SU-DHL-6 (cell line): ENCODE results near the gene AATK.

Experiments
- EZH2phosphoT487 ChIP-seq: fragments of 200-600 bp; sonication (generic), shearing (Covaris generic); conservative IDR thresholded peaks from 2 replicates; pipeline ENCODE4 v1.6.1; 2018; ENCODE audit warnings: mild to moderate bottlenecking, antibody characterized with exemption, low read length, moderate library complexity, mixed read lengths
- TF ChIP-seq, protein P1 (sequence below): fragments of 200-600 bp; sonication (generic); IDR thresholded peaks from one replicate; pipeline ENCODE4 v1.5.1; 2017; ENCODE audit warnings: antibody characterized with exemption, mild to moderate bottlenecking, low read length, moderate library complexity; ENCODE audit not compliant: insufficient read depth, poor library complexity, severe bottlenecking

DNA sequence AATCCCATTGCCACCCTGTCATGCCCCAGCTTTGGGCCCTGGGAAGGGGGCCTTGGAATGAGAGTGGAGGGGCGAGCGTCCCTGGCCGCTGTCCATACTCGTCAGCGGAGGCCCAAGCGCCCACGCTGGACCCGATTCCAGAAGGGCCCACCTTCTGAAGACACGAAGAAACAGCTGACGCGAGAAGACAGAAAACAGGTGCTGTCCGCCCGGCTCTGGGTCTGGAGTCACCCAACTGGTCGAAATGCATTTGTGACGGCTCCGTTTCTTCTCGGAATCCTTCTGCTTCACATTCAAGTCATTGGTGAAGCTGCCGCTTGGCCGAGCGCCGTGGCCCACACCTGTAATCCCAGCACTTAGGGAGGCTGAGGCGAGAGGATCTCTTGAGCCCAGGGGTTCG is 53.6 kb downstream of the AATK start:
- TF ChIP-seq, protein P1, sequence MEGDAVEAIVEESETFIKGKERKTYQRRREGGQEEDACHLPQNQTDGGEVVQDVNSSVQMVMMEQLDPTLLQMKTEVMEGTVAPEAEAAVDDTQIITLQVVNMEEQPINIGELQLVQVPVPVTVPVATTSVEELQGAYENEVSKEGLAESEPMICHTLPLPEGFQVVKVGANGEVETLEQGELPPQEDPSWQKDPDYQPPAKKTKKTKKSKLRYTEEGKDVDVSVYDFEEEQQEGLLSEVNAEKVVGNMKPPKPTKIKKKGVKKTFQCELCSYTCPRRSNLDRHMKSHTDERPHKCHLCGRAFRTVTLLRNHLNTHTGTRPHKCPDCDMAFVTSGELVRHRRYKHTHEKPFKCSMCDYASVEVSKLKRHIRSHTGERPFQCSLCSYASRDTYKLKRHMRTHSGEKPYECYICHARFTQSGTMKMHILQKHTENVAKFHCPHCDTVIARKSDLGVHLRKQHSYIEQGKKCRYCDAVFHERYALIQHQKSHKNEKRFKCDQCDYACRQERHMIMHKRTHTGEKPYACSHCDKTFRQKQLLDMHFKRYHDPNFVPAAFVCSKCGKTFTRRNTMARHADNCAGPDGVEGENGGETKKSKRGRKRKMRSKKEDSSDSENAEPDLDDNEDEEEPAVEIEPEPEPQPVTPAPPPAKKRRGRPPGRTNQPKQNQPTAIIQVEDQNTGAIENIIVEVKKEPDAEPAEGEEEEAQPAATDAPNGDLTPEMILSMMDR: no peak
- no peak for TF ChIP-seq EZH2phosphoT487
